Transverse colon (tissue), 3 donors: Measurements from ENCODE around the gene RAB3A.

Source experiments
- CTCF ChIP-seq, 5 experiments: fragments of 200-600 bp in 3 of 5; fragments of 450-650 bp in 2 of 5; sonication (generic) in 3 of 5; IDR thresholded peaks; 1 replicate in 2 of 5; 2 replicates in 3 of 5; pipeline ENCODE4 v1.5.1; 2016 to 2017; ENCODE audit warnings: antibody characterized with exemption in 5 of 5, inconsistent platforms in 3 of 5, mild to moderate bottlenecking in 2 of 5, moderate library complexity in 1 of 5
- POLR2A ChIP-seq: fragments of 450-650 bp; IDR thresholded peaks from one replicate; pipeline ENCODE4 v1.6.1; 2016; ENCODE audit warnings: antibody characterized with exemption, mild to moderate bottlenecking, moderate library complexity

- TF ChIP-seq CTCF (IDR thresholded peaks at IDR 0.05) (no peak), POLR2A (no peak)
Observed at GRCh38 chr19:18194181-18194530, 9.7 kb downstream of the RAB3A start.
